HepG2 (cell line): ENCODE data around the gene TMEM14B. TPM values are rescaled to one million over a fixed set of nuclear protein-coding genes. Genes with fewer than 3 reads are reported as not detected.
A peak's percentile ranks its signal among the peaks of the same experiment; 100 is the strongest.

ENCODE experiments used
- ATM ChIP-seq: fragments of 450-650 bp; IDR thresholded peaks from 2 replicates; pipeline ENCODE4 v1.7.1; 2017; ENCODE audit warnings: mild to moderate bottlenecking, borderline replicate concordance
- IRX3 ChIP-seq: sonication (generic); formaldehyde crosslinking; IDR thresholded peaks from 2 replicates; pipeline ENCODE4 v1.8.1; 2023; ENCODE audit warnings: mild to moderate bottlenecking, low read depth, missing genetic modification reagents, borderline replicate concordance
- KLF15 ChIP-seq: sonication (generic); formaldehyde crosslinking; IDR thresholded peaks from 2 replicates; pipeline ENCODE4 v1.8.1; 2023; ENCODE audit warnings: borderline replicate concordance, mild to moderate bottlenecking, inconsistent platforms, missing genetic modification reagents, mixed read lengths
- MEIS1 ChIP-seq: sonication (generic); formaldehyde crosslinking; IDR thresholded peaks from 2 replicates; pipeline ENCODE4 v1.9.0; 2021; ENCODE audit warnings: mild to moderate bottlenecking, missing genetic modification reagents, moderate library complexity, borderline replicate concordance
- MZF1 ChIP-seq: sonication (generic); formaldehyde crosslinking; IDR thresholded peaks from 2 replicates; pipeline ENCODE4 v1.8.1; 2023; ENCODE audit warnings: mild to moderate bottlenecking, missing genetic modification reagents, borderline replicate concordance
- PTBP1 ChIP-seq: fragments of 200-400 bp; formaldehyde crosslinking; IDR thresholded peaks from 2 replicates; pipeline ENCODE4 v1.6.1; 2018; ENCODE audit warnings: low read length, low read depth; ENCODE audit not compliant: poor library complexity, severe bottlenecking
- ZNF644 ChIP-seq: IDR thresholded peaks from 2 replicates; pipeline ENCODE4 v1.6.1; 2016; ENCODE audit warnings: low read depth
- ZNF761 ChIP-seq: sonication (generic); formaldehyde crosslinking; conservative IDR thresholded peaks from 2 replicates; pipeline ENCODE4 v1.4.0; 2020; ENCODE audit warnings: mild to moderate bottlenecking, missing genetic modification reagents
- polyA plus RNA-seq, 8 experiments: library from polyadenylated mRNA; depleted of rRNA in 3 of 8; stranded (reverse) in 7 of 8; unstranded in 1 of 8; fragments of >200 nt; fragmentation: Illumina TruSeq in 4 of 8; extraction: Trizol in 4 of 8; gene quantifications; 2 replicates each; pipeline versions ENCODE4 v1.2.1 to v1.2.3, GENCODE V29; 2011 to 2016; ENCODE audit warnings: low read depth in 4 of 8, missing spikeins in 1 of 8, mixed read lengths in 1 of 8; ENCODE audit not compliant: insufficient read depth in 1 of 8
- total RNA-seq, 5 experiments: library from RNA; depleted of rRNA; stranded (reverse); fragments of >200 nt; fragmentation: Illumina TruSeq; extraction: Trizol; gene quantifications; 2 replicates each; pipeline ENCODE4 v1.2.3, GENCODE V29; 2016; ENCODE audit warnings: low read depth in 1 of 5
- TF ChIP-seq, protein P1 (sequence below), 2 experiments: fragments of 450-650 bp in 1 of 2; sonication (generic) in 1 of 2; formaldehyde crosslinking in 1 of 2; IDR thresholded peaks; 2 replicates each; pipeline versions ENCODE4 v1.6.1 to v1.8.0; 2016 to 2022; ENCODE audit warnings: antibody characterized with exemption in 1 of 2, mild to moderate bottlenecking in 1 of 2, missing genetic modification reagents in 1 of 2
- TF ChIP-seq, protein P2 (sequence below): sonication (generic); formaldehyde crosslinking; IDR thresholded peaks from 2 replicates; pipeline ENCODE4 v1.8.0; 2022; ENCODE audit warnings: low read depth, missing genetic modification reagents
- TF ChIP-seq, protein P3 (sequence below): sonication (generic); formaldehyde crosslinking; conservative IDR thresholded peaks from 2 replicates; pipeline ENCODE4 v1.8.0; 2022; ENCODE audit warnings: mild to moderate bottlenecking, moderate library complexity, missing genetic modification reagents
- TF ChIP-seq, protein P4 (sequence below): sonication (generic); formaldehyde crosslinking; IDR thresholded peaks from 2 replicates; pipeline ENCODE4 v1.5.0; 2020; ENCODE audit warnings: missing genetic modification reagents

Gene TMEM14B
- total and polyA plus RNA-seq, 2 of the 13 experiments (the other 11 are each of a cell fraction or from before 2014, with no cell fraction given), result 133 to 200 TPM

DNA sequence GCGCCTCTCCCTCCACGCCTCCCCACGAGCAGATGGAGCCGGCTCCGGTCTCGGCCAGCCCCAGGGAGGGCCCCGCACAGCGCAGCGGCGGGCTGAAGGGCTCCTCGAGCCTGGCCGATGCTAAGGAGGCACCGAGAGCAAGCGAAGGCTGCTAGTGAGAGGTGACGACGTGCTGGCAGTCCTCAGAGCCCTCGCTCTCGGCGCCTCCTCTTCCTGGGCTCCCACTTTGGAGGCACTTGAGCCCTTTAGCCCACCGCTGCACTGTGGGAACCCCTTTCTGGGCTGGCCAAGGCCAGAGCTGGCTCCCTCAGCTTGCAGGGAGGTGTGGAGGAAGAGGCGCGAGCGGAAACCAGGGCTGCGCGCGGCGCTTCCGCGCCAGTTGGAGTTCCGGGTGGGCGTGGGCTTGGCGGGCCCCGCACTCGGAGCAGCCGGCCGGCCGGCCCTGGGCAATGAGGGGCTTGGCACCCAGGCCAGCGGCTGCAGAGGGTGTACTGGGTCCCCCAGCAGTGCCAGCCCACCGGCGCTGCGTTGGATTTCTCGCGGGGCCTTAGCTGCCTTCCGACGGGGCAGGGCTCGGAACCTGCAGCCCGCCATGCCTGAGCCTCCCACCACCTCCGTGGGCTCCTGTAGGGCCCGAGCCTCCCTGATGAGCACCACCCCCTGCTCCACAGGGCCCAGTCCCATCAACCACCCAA lies 27.2 kb upstream of the TMEM14B start (continued):
- TF ChIP-seq, protein P1, sequence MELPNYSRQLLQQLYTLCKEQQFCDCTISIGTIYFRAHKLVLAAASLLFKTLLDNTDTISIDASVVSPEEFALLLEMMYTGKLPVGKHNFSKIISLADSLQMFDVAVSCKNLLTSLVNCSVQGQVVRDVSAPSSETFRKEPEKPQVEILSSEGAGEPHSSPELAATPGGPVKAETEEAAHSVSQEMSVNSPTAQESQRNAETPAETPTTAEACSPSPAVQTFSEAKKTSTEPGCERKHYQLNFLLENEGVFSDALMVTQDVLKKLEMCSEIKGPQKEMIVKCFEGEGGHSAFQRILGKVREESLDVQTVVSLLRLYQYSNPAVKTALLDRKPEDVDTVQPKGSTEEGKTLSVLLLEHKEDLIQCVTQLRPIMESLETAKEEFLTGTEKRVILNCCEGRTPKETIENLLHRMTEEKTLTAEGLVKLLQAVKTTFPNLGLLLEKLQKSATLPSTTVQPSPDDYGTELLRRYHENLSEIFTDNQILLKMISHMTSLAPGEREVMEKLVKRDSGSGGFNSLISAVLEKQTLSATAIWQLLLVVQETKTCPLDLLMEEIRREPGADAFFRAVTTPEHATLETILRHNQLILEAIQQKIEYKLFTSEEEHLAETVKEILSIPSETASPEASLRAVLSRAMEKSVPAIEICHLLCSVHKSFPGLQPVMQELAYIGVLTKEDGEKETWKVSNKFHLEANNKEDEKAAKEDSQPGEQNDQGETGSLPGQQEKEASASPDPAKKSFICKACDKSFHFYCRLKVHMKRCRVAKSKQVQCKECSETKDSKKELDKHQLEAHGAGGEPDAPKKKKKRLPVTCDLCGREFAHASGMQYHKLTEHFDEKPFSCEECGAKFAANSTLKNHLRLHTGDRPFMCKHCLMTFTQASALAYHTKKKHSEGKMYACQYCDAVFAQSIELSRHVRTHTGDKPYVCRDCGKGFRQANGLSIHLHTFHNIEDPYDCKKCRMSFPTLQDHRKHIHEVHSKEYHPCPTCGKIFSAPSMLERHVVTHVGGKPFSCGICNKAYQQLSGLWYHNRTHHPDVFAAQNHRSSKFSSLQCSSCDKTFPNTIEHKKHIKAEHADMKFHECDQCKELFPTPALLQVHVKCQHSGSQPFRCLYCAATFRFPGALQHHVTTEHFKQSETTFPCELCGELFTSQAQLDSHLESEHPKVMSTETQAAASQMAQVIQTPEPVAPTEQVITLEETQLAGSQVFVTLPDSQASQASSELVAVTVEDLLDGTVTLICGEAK (IDR thresholded peaks at IDR 0.05), result no peak
- TF ChIP-seq, protein P1 (CRISPR knock-in tag; IDR thresholded peaks at IDR 0.05), result peak; percentile 36; the same call in 1 of the 2 replicates
- TF ChIP-seq MEIS1 (CRISPR knock-in tag) (no peak; the same call in 1 of the 2 replicates), ATM (no peak), MZF1 (CRISPR knock-in tag) (no peak), ZNF644 (CRISPR knock-in tag) (no peak), IRX3 (CRISPR knock-in tag) (no peak), ZNF761 (CRISPR knock-in tag) (no peak), KLF15 (CRISPR knock-in tag) (0 out of 2 replicates have a peak, but pooled peaks have one; percentile 65), PTBP1 (no peak)
- TF ChIP-seq, protein P2, sequence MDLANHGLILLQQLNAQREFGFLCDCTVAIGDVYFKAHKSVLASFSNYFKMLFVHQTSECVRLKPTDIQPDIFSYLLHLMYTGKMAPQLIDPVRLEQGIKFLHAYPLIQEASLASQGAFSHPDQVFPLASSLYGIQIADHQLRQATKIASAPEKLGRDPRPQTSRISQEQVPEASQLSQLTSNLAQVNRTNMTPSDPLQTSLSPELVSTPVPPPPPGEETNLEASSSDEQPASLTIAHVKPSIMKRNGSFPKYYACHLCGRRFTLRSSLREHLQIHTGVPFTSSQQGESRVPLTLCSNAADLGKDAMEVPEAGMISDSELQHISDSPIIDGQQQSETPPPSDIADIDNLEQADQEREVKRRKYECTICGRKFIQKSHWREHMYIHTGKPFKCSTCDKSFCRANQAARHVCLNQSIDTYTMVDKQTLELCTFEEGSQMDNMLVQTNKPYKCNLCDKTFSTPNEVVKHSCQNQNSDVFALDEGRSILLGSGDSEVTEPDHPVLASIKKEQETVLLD (CRISPR knock-in tag), result 0 out of 2 replicates have a peak, but pooled peaks have one; percentile 26
- TF ChIP-seq, protein P3, sequence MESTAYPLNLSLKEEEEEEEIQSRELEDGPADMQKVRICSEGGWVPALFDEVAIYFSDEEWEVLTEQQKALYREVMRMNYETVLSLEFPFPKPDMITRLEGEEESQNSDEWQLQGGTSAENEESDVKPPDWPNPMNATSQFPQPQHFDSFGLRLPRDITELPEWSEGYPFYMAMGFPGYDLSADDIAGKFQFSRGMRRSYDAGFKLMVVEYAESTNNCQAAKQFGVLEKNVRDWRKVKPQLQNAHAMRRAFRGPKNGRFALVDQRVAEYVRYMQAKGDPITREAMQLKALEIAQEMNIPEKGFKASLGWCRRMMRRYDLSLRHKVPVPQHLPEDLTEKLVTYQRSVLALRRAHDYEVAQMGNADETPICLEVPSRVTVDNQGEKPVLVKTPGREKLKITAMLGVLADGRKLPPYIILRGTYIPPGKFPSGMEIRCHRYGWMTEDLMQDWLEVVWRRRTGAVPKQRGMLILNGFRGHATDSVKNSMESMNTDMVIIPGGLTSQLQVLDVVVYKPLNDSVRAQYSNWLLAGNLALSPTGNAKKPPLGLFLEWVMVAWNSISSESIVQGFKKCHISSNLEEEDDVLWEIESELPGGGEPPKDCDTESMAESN (CRISPR knock-in tag), result peak; percentile 82
- TF ChIP-seq, protein P4, sequence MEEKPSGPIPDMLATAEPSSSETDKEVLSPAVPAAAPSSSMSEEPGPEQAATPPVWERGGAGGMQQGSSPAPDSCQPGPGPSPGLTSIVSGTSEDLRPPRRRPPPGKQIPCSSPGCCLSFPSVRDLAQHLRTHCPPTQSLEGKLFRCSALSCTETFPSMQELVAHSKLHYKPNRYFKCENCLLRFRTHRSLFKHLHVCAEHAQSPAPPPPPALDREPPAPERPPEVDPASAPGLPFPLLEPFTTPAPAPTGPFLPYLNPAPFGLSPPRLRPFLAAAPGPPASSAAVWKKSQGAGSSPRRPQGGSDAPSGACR (CRISPR knock-in tag), result no peak
